HepG2 (cell line): Measurements from ENCODE around the gene CYSLTR1. TPM values are rescaled to one million over a fixed set of nuclear protein-coding genes. Genes with fewer than 3 reads are reported as not detected.

ENCODE experiments used
- BCLAF1 ChIP-seq: fragments of 450-650 bp; IDR thresholded peaks from 2 replicates; pipeline ENCODE4 v1.6.1; 2017; ENCODE audit warnings: mild to moderate bottlenecking
- DRAP1 ChIP-seq: IDR thresholded peaks from 2 replicates; pipeline ENCODE4 v1.6.1; 2016; ENCODE audit warnings: missing genetic modification reagents, missing compliant biosample characterization
- NFKBIZ ChIP-seq: IDR thresholded peaks from 2 replicates; pipeline ENCODE4 v1.6.1; 2018; ENCODE audit warnings: missing genetic modification reagents, missing compliant biosample characterization
- SRSF9 ChIP-seq: fragments of 200-400 bp; formaldehyde crosslinking; IDR thresholded peaks from 2 replicates; pipeline ENCODE4 v1.6.1; 2018; ENCODE audit warnings: borderline replicate concordance, mild to moderate bottlenecking, low read depth, low read length; ENCODE audit not compliant: insufficient read depth, poor library complexity, severe bottlenecking
- ZKSCAN1 ChIP-seq: fragments of 150-350 bp; IDR thresholded peaks from 2 replicates; pipeline ENCODE4 v1.6.1; 2014; ENCODE audit warnings: low read length
- ZMAT3 ChIP-seq: sonication (generic); formaldehyde crosslinking; conservative IDR thresholded peaks from 2 replicates; pipeline ENCODE4 v1.7.0; 2021; ENCODE audit warnings: missing genetic modification reagents
- ZNF616 ChIP-seq: sonication (generic); formaldehyde crosslinking; IDR thresholded peaks from 2 replicates; pipeline ENCODE4 v1.5.0; 2020; ENCODE audit warnings: low read depth, mild to moderate bottlenecking, missing genetic modification reagents
- ZNF674 ChIP-seq: sonication (generic); formaldehyde crosslinking; IDR thresholded peaks from 2 replicates; pipeline ENCODE4 v1.5.0; 2020; ENCODE audit warnings: low read depth, mild to moderate bottlenecking, missing genetic modification reagents
- polyA plus RNA-seq, 8 experiments: library from polyadenylated mRNA; depleted of rRNA in 3 of 8; stranded (reverse) in 7 of 8; unstranded in 1 of 8; fragments of >200 nt; fragmentation: Illumina TruSeq in 4 of 8; extraction: Trizol in 4 of 8; gene quantifications; 2 replicates each; pipeline versions ENCODE4 v1.2.1 to v1.2.3, GENCODE V29; 2011 to 2016; ENCODE audit warnings: low read depth in 4 of 8, missing spikeins in 1 of 8, mixed read lengths in 1 of 8; ENCODE audit not compliant: insufficient read depth in 1 of 8
- total RNA-seq, 5 experiments: library from RNA; depleted of rRNA; stranded (reverse); fragments of >200 nt; fragmentation: Illumina TruSeq; extraction: Trizol; gene quantifications; 2 replicates each; pipeline ENCODE4 v1.2.3, GENCODE V29; 2016; ENCODE audit warnings: low read depth in 1 of 5
- TF ChIP-seq, protein P1 (sequence below), 2 experiments: sonication (generic) in 1 of 2; formaldehyde crosslinking in 1 of 2; IDR thresholded peaks; 2 replicates each; pipeline versions ENCODE4 v1.6.1 to v1.9.0; 2014 to 2022; ENCODE audit warnings: antibody characterized with exemption in 1 of 2, borderline replicate concordance in 1 of 2, inconsistent platforms in 1 of 2, low read depth in 1 of 2, missing genetic modification reagents in 1 of 2

CYSLTR1 gene
- total and polyA plus RNA-seq, 2 of the 13 experiments (the other 11 are each of a cell fraction or from before 2014, with no cell fraction given), result not detected

DNA sequence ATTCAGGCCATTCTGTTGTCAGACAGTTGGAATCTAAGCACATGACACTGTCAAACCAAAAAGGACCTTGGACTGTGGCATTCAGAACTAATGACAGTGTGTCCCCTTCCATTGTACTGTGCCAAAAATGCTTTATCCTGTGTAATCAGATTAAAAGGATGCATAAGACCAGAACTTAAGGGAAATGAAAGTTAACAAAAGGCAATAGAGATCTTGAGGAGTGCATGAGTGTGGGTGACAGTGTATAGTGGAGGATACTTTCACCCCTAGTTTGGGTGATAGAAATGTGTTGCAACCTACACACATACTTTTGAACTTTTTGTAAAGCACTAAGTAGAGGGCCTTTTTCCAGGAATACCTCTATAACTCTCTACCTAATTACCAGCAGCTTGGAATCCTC, 4.5 kb downstream of the CYSLTR1 start (continued):
- TF ChIP-seq, protein P1, sequence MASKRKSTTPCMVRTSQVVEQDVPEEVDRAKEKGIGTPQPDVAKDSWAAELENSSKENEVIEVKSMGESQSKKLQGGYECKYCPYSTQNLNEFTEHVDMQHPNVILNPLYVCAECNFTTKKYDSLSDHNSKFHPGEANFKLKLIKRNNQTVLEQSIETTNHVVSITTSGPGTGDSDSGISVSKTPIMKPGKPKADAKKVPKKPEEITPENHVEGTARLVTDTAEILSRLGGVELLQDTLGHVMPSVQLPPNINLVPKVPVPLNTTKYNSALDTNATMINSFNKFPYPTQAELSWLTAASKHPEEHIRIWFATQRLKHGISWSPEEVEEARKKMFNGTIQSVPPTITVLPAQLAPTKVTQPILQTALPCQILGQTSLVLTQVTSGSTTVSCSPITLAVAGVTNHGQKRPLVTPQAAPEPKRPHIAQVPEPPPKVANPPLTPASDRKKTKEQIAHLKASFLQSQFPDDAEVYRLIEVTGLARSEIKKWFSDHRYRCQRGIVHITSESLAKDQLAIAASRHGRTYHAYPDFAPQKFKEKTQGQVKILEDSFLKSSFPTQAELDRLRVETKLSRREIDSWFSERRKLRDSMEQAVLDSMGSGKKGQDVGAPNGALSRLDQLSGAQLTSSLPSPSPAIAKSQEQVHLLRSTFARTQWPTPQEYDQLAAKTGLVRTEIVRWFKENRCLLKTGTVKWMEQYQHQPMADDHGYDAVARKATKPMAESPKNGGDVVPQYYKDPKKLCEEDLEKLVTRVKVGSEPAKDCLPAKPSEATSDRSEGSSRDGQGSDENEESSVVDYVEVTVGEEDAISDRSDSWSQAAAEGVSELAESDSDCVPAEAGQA (IDR thresholded peaks at IDR 0.05; ENCODE audit: low read depth), result no peak
- TF ChIP-seq, protein P1 (CRISPR knock-in tag; IDR thresholded peaks at IDR 0.05; ENCODE audit: borderline replicate concordance), result no peak
- TF ChIP-seq ZNF674 (CRISPR knock-in tag) (no peak), ZNF616 (CRISPR knock-in tag) (no peak), BCLAF1 (no peak), NFKBIZ (CRISPR knock-in tag) (no peak), DRAP1 (CRISPR knock-in tag) (no peak), SRSF9 (no peak), ZMAT3 (CRISPR knock-in tag) (no peak), ZKSCAN1 (no peak)
